ENCODE measurements around the gene RBM33.
A peak's percentile ranks its signal among the peaks of the same experiment; 100 is the strongest.

Gene RBM33

GRCh38 chr7:155728116-155728515, 83.7 kb downstream of the RBM33 start:
- no peak for FAIRE-seq

DNA sequence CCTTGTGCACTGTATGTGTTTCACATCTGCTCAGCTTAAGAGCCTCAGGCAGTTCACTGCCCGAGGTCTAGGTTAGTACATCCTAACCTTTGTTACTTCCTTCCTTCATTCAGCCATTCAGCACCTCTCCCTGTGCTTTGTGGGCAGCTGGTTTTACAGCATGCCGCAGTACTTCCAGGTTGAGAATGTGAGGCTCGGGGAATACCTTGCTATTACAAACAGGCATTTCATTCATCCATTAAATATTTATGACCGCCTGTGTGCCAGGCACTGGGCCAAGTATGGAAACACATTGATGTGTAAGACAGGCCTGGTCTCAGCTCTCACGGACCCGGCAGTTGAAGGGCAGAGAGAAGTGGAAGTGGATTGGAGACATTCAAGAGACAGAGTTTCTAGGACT, 85.4 kb downstream of the RBM33 start:
- FAIRE-seq = no peak

GRCh38 chr7:155731380-155731779, 86.9 kb downstream of the RBM33 start:
- FAIRE-seq = no peak

DNA sequence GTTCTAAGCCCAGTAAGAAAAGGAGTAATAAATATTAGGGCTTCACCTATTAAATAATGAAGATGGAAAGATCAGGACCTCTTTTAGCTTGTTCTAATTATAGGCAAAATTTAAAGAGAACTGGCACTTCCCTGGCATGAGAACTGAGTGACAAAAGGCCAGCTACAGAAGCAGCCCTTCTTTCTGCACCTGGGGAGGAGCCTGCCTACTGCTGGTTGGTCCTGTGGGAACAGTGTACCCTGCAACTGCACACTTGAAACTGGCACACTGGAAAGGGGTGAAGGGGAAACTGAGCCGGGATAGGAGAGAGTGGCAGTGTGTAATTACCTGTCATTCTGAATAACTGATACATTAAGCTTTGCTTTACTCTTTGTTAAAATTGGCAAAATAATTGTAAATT, 87.4 kb downstream of the RBM33 start:
- FAIRE-seq = no peak

DNA sequence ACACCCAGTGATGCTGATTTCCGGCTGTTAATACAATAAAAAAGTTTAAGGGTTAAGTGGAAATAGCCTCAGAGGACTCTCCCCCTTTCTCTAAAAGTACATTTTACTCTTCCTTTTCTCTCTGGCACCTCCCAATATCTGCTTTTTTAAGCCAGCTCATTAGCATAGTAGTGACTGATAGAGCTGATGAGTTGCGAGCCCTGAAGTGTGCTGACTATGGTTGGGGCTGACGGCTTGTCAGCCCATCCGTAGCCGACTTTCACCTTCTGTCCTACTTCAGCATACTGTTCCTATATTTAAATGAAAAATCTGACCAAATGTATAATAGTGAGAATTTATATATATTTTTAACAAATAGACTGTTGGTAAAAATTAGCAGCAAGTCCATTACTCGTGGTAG, 87.8 kb downstream of the RBM33 start:
- no peak for FAIRE-seq

GRCh38 chr7:155733582-155734444, 89.4 kb downstream of the RBM33 start:
- no peak for FAIRE-seq

- FAIRE-seq = no peak
Observed at GRCh38 chr7:155734445-155734809, 90.0 kb downstream of the RBM33 start.

DNA sequence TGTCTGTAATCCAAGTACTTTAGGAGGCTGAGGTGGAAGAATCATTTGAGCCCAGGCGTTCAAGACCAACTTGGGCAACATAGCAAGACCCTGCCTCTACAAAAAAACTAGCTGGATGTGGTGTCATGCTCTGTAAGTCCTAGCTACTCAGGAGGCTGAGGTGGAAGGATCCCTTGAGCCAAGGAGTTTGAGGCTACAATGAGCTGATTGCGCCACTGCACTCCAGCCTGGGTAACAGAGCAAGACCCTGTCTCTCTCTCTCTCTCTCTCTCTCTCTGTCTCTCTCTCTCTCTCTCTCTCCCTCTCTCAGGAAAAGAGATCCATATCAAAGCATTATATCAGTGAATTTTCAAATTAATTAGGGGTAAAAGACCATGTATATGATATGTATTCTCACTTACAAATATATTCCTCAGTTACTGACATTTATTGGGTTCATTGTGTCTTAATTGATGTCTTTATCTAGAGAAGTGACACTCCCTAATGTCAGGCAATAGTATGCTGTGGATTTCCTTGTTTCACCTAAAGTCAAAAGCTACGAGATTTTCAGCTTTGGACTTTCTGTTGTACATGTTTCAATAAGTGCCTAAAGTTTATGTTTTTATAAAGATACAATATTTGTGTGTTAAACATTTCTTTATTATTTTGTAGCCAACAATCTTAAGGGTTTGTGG, 91.1 kb downstream of the RBM33 start:
- FAIRE-seq = no peak

- no peak for FAIRE-seq
Observed at GRCh38 chr7:155737590-155737989, 93.1 kb downstream of the RBM33 start.

DNA sequence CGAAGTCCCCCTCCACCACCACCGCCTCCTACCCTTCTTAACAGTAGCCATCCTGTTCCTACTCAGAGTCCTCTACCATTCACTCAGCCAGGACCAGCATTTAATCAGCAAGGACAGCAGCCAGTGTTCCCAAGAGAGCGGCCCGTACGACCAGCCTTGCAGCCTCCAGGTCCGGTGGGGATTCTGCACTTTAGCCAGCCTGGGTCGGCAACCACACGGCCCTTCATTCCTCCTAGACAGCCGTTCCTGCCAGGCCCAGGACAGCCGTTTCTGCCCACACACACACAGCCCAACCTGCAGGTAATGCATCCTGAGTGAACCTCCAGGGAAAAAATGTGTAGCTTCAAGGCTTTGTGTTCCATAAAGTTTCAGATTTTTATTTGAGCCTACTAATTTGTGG, 93.6 kb downstream of the RBM33 start:
- no peak for FAIRE-seq

DNA sequence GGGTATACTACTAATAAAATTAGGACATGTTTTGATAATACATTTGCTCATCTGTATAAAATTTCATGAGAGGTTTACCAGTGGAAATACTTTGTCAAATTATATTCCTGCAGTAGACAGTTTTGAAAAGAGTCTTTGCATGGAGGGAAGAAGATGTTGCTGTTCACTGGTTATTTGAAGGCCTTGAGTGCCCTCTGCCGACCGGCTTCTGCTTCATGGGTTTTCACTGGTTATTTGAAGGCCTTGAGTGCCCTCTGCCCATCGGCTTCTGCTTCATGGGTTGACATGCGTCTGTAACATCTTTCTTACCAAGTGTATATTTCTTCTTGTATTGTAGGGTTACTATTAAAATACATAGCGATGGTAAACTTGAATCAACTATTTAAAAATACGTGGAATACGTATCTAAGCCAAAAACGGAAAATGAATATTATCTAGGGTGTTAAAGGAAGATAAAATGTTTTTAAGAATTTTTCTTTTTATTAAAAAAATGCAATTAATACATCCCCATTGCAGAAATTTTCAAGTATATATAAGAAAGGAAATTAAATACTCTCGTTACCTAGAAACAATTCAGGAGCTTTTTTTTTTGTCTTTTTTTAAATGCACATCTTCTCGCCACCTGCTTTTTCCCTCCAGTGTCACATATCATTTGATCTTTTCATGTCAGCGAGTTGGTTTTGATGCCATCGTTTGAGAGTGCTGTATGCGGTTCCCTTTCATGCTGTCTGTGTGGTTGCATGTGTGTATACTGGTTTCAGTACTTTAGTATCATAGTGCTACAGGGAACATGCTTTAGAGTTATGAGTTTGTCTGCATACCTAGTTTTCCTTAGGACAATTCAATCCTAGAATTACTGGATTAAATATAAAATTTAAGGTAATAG, 94.4 kb downstream of the RBM33 start:
- FAIRE-seq = peak; percentile 86

- FAIRE-seq = no peak
Observed at GRCh38 chr7:155739538-155740143, 95.2 kb downstream of the RBM33 start.

DNA sequence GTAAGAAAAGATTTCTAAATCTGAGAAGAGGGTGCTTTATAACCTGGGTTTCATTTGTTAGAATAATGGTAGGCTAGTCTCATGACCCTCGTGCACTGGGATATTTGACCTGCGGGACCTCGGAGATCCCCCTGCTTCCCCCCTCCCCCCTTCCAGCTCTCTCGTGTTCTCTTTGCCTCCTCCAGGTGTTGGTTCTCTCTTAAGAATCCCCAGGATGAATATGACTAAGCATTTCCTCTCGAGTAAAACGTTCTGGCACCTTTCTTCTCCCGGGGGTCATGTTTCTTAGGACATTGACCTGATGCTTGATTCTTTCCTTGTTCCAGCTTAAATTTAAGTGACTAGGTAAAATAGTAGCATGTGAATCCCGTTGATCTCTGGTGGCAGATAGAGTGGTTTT, 96.6 kb downstream of the RBM33 start:
- FAIRE-seq = no peak

GRCh38 chr7:155741805-155742204, 97.3 kb downstream of the RBM33 start:
- no peak for FAIRE-seq

DNA sequence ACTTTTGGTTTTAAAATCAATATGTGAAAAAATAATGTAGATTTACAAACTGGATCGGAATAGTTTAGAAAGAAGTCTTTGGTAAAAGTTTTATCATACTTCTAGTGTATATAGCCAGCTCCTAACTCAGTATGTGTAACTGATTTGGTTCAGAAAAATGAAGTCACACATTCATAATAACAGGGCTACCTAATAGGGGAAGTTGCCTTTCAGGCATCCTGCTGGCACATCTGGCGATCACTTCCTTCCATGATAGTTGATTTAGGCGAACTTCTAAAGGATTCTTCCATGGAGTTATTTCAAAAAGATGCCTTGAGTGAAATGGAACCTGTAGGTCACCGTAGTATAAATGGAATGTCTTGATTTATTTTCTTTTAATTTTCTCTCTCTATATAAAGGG, 98.7 kb downstream of the RBM33 start:
- FAIRE-seq = no peak

DNA sequence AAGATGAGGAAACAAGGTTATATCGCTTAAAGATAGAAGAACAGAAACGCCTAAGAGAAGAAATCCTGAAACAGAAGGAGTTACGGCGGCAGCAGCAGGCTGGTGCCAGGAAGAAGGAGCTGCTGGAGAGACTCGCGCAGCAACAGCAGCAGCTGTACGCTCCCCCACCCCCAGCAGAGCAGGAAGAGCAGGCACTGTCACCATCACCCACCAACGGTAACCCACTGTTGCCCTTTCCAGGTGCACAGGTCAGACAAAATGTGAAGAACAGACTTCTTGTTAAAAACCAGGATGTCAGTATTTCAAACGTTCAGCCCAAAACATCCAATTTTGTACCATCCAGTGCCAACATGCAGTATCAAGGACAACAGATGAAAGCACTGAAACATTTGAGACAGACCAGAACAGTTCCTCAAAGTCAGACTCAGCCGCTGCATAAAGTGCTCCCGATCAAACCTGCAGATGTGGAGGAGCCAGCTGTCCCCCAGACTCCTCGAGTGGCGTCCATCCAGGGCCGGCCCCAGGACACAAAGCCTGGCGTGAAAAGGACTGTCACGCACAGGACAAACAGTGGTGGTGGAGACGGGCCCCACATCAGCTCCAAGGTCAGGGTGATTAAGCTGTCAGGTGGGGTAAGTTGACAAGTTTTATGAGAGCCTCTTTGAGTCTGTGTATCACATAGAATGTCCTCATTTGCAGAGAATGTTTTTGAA, 100.7 kb downstream of the RBM33 start:
- no peak for FAIRE-seq

DNA sequence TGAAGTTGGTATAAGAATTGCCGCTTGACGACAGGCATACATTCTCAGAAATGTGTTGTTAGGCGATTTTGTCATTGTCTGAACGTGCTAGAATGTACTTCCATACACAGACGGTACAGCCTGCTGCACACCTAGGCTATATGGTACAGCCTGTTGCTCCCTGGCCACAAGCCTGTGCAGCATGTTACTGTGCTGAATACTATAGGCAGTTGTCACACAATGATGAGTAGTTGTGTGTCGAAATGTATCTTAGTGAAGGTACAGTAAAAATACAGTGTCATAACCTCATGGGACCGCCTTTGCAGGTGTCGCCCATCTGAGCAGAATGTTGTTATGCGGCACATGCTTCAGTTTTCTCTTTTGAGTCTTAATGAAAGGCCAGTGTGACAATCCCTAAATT, 101.3 kb downstream of the RBM33 start:
- FAIRE-seq = no peak

DNA sequence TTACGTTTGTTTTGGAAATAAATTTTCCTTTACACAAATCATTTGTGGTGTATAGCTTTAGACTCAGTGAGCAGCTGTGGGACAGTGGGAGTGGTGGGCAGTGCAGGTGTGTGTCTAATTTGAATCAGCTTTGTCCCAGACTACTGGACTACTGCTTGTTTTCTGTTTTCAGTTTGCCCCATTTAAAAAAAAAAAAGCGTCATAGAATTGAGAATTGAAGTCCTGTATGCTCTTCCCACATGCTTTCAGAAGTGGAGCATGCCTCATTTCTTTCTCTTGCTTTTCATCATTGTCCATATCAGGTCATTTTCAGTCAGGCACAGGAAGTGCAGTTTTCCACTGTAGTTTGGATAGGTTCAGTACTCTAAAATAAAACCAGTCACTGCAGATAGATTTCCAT, 101.7 kb downstream of the RBM33 start:
- no peak for FAIRE-seq

DNA sequence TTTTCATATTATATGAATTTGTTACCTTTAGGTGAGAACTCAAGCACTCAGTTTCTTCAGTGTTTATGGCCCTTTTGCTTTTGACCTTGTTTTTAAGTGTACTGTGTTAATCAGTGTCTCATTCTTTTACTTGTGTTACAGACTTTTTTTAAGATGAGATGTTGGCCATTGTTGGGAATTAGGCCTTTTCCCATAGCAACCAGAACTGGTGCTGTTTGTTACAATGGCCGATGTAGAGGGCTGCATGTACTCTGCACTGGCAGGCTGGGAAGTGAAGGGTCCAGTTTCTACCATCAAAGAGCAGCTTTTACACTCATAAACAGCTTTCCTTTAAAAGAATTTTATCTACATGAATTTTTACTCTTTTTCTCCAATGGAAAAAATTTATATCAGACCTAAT, 102.7 kb downstream of the RBM33 start:
- no peak for FAIRE-seq

- FAIRE-seq = no peak
Observed at GRCh38 chr7:155749578-155749977, 105.1 kb downstream of the RBM33 start.

DNA sequence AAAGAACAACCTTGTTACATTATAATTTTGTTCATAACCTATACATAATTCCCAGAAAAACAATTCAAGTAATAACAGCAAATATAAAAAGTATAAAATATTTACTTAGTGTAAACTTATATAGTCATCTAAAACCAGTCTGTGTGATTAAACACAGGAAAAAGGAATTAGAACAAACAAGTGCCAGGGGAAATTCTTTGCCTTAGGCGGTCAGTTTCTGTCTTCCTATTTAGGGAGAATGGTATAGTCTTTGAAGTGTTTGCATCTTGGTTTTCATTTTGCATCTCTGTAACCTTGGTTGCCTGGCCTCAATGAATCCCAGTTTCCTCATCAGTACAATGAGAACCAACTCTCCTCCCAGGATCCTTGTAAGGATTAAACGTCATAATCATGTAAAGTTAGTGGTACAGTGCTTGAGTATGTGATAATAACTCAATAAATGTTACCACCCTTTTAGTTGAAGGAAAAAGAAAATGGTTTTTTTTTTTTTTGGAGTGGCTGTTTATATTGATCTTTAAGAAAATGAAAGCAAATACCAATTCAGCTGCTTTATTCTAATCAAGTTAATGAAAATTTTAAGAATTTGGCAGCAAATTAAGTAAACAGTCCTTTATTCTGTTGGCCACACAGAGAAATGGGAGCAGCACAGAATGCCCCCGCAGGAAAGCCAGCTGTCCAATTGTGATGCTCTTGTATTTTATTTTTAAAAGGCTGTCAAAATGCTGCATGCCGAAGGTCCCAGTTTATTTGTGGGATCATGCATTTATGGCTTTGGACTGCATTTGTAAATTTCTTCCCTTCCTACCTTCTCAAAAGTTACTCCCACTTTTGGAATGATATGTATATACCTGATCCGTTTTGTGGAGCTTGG, 106.0 kb downstream of the RBM33 start:
- FAIRE-seq = no peak

Measured in islet of Langerhans (tissue), 1 donor.